K562 (cell line): Measurements from ENCODE around the gene HNRNPA3. TPM values are rescaled to one million over a fixed set of nuclear protein-coding genes. Genes with fewer than 3 reads are reported as not detected.

ENCODE experiments used
- CGGBP1 ChIP-seq: fragments of 250-450 bp; sonication (Bioruptor Pico); IDR thresholded peaks from 2 replicates; pipeline ENCODE4 v1.9.0; 2021; ENCODE audit warnings: mild to moderate bottlenecking
- GMEB1 ChIP-seq: fragments of 250-450 bp; sonication (Bioruptor Pico); IDR thresholded peaks from 2 replicates; pipeline ENCODE4 v1.4.0; 2020; ENCODE audit warnings: mild to moderate bottlenecking
- GTF2F1 ChIP-seq: IDR thresholded peaks from 2 replicates; pipeline ENCODE4 v1.6.1; 2011; ENCODE audit warnings: low read depth, low read length, improper control_type of control experiment
- HEY1 ChIP-seq: fragments of 250-450 bp; sonication (Bioruptor Pico); IDR thresholded peaks from 2 replicates; pipeline ENCODE4 v1.5.0; 2020; ENCODE audit warnings: mild to moderate bottlenecking, moderate library complexity, borderline replicate concordance
- LEF1 ChIP-seq: fragments of 450-650 bp; IDR thresholded peaks from 2 replicates; pipeline ENCODE4 v1.6.1; 2016; ENCODE audit warnings: mild to moderate bottlenecking
- MEF2D ChIP-seq: conservative IDR thresholded peaks from 2 replicates; pipeline ENCODE4 v1.6.1; 2016; ENCODE audit warnings: low read depth, missing genetic modification characterization, missing compliant biosample characterization
- NEUROD1 ChIP-seq: fragments of 150-350 bp; IDR thresholded peaks from 2 replicates; pipeline ENCODE4 v1.6.1; 2014; ENCODE audit warnings: borderline replicate concordance, low read length, low read depth; ENCODE audit not compliant: partially characterized antibody
- POLR3A ChIP-seq: IDR thresholded peaks from 2 replicates; pipeline ENCODE4 v1.6.1; 2011; ENCODE audit warnings: borderline replicate concordance, mild to moderate bottlenecking, moderate library complexity; ENCODE audit not compliant: insufficient read length, insufficient read depth; ENCODE audit errors: extremely low read depth
- SAFB ChIP-seq: fragments of 200-400 bp; formaldehyde crosslinking; IDR thresholded peaks from 2 replicates; pipeline ENCODE4 v1.6.1; 2017; ENCODE audit warnings: low read depth, low read length, borderline replicate concordance
- SAFB2 ChIP-seq: fragments of 200-400 bp; formaldehyde crosslinking; IDR thresholded peaks from 2 replicates; pipeline ENCODE4 v1.6.1; 2018; ENCODE audit warnings: borderline replicate concordance, low read length, low read depth, moderate library complexity; ENCODE audit not compliant: severe bottlenecking
- SMARCA4 ChIP-seq: fragments of 450-650 bp; IDR thresholded peaks from 2 replicates; pipeline ENCODE4 v1.6.1; 2016
- ZMIZ1 ChIP-seq, 2 experiments: fragments of 150-350 bp in 1 of 2; IDR thresholded peaks; 2 replicates each; pipeline ENCODE4 v1.6.1; 2012 to 2016; ENCODE audit warnings: low read depth in 2 of 2, low read length in 2 of 2, mild to moderate bottlenecking in 1 of 2, moderate library complexity in 1 of 2
- ZNF134 ChIP-seq: fragments of 250-450 bp; sonication (Bioruptor Pico); conservative IDR thresholded peaks from 2 replicates; pipeline ENCODE4 v1.4.0; 2020
- ZNF324 ChIP-seq: fragments of 250-450 bp; sonication (Bioruptor Pico); IDR thresholded peaks from 2 replicates; pipeline ENCODE4 v1.4.0; 2020; ENCODE audit warnings: mild to moderate bottlenecking
- ZNF780A ChIP-seq: fragments of 250-450 bp; sonication (Bioruptor Pico); IDR thresholded peaks from 2 replicates; pipeline ENCODE4 v1.5.0; 2021; ENCODE audit warnings: mild to moderate bottlenecking
- polyA plus RNA-seq, 8 experiments: library from polyadenylated mRNA; depleted of rRNA in 4 of 8; stranded (reverse) in 5 of 8; unstranded in 3 of 8; fragments of >200 nt; fragmentation: Nextera tagmentation in 2 of 8; fragmentation: Illumina TruSeq in 1 of 8; extraction: Ambion mirVana in 2 of 8; extraction: Trizol in 1 of 8; gene quantifications; 2 replicates each; pipeline versions ENCODE4 v1.2.1 to v1.2.3, GENCODE V29; 2011 to 2014; ENCODE audit warnings: inconsistent platforms in 1 of 8, missing spikeins in 1 of 8
- total RNA-seq, 7 experiments: library from RNA; depleted of rRNA in 6 of 7; stranded (reverse); fragments of >200 nt in 6 of 7; fragmentation: Illumina TruSeq in 2 of 7; extraction: Trizol in 2 of 7; gene quantifications; 2 replicates each; pipeline versions ENCODE4 v1.2.1 to v1.2.3, GENCODE V29; 2011 to 2021; ENCODE audit warnings: low replicate concordance in 1 of 7

The HNRNPA3 gene
- total and polyA plus RNA-seq, 9 of the 15 experiments (the other 6 are each of a cell fraction or from before 2014, with no cell fraction given) = 72.8 to 428 (median 192) TPM

- TF ChIP-seq ZMIZ1 (IDR thresholded peaks at IDR 0.05; ENCODE audit: low read depth in 2 of 2, low read length in 2 of 2) (peak in 1 of 2 experiments; percentile 82; a peak in 2 of 4 replicates), ZNF780A (no peak; the same call in 1 of the 2 replicates), POLR3A (no peak), HEY1 (CRISPR knock-in tag) (no peak), SAFB (peak; percentile 92), ZNF324 (no peak), GMEB1 (CRISPR knock-in tag) (peak; percentile 60), LEF1 (peak; percentile 34; the same call in 1 of the 2 replicates), MEF2D (tag) (0 out of 2 replicates have a peak, but pooled peaks have one; percentile 32), NEUROD1 (peak; percentile 97), GTF2F1 (0 out of 2 replicates have a peak, but pooled peaks have one; percentile 71), SAFB2 (no peak), ZNF134 (CRISPR knock-in tag) (no peak), CGGBP1 (peak; percentile 81; the same call in 1 of the 2 replicates), SMARCA4 (peak; percentile 76)
These were observed 51.0 kb downstream of the HNRNPA3 start (continued) for GRCh38 chr2:177263451-177264208.
